Uterus (tissue), 4 donors: ENCODE data around the gene EVI5L. TPM values are rescaled to one million over a fixed set of nuclear protein-coding genes. Genes with fewer than 3 reads are reported as not detected.

ENCODE experiments used
- DNase-seq, 2 donors: peaks; one replicate each; pipeline ENCODE4 v3.0.0-alpha.2; 2019 to 2020
- H3K27ac ChIP-seq, 2 donors: fragments of 200-600 bp; sonication (generic); 1 replicate in 1 of 2; 2 replicates in 1 of 2; pipeline ENCODE4 v1.5.1; 2016 to 2018
- H3K27me3 ChIP-seq, 2 donors: fragments of 200-600 bp; sonication (generic); one replicate each; pipeline ENCODE4 v1.5.1; 2018 to 2019; ENCODE audit warnings: control low read depth in 1 of 2
- H3K36me3 ChIP-seq, 2 donors: fragments of 200-600 bp; sonication (generic); one replicate each; pipeline ENCODE4 v1.5.1; 2019; ENCODE audit warnings: control low read depth in 1 of 2
- H3K4me1 ChIP-seq, 2 donors: fragments of 200-600 bp; sonication (generic); one replicate each; pipeline ENCODE4 v1.5.1; 2018 to 2019; ENCODE audit warnings: control low read depth in 1 of 2
- H3K4me3 ChIP-seq, 2 donors: fragments of 200-600 bp; sonication (generic); 1 replicate in 1 of 2; 2 replicates in 1 of 2; pipeline ENCODE4 v1.5.1; 2018 to 2019; ENCODE audit warnings: mild to moderate bottlenecking in 1 of 2
- H3K9me3 ChIP-seq, 2 donors: fragments of 200-600 bp; sonication (generic); one replicate each; pipeline ENCODE4 v1.5.1; 2019; ENCODE audit warnings: control low read depth in 1 of 2
- CTCF ChIP-seq, 4 experiments: fragments of 200-600 bp in 2 of 4; fragments of 450-650 bp in 2 of 4; sonication (generic) in 2 of 4; IDR thresholded peaks; one replicate each; pipeline ENCODE4 v1.5.1; 2016 to 2019; ENCODE audit warnings: antibody characterized with exemption in 4 of 4, mild to moderate bottlenecking in 2 of 4, moderate library complexity in 1 of 4
- POLR2A ChIP-seq, 2 donors: fragments of 450-650 bp; IDR thresholded peaks; one replicate each; pipeline ENCODE4 v1.6.1; 2016; ENCODE audit warnings: antibody characterized with exemption in 2 of 2, mild to moderate bottlenecking in 1 of 2, moderate library complexity in 1 of 2
- intact Hi-C: fragments of 100-400 bp; cut with DNase I; formaldehyde crosslinking; loops from one replicate; pipeline ENCODE4 v1.15.1; 2023; ENCODE audit warnings: low total_unique reads
- total RNA-seq, 4 donors: library from RNA; depleted of rRNA in 3 of 4; stranded (reverse); fragments of >200 nt in 3 of 4; gene quantifications; one replicate each; pipeline versions ENCODE4 v1.1.0 to v1.2.4, GENCODE V29; 2014 to 2023
- donor health status: DM: yes; HTN: yes; CAD: no.

EVI5L gene
- total RNA-seq, 4 donors from 2014 or later = 9.1 to 14.9 (median 12.4) TPM

GRCh38 chr19:7801020-7801570 is 28.9 kb upstream of the EVI5L start:
- intact Hi-C loops = no loop called here
- TF ChIP-seq POLR2A (IDR thresholded peaks at IDR 0.05) = no peak
- TF ChIP-seq CTCF (IDR thresholded peaks at IDR 0.05) = no peak
- H3K27me3 ChIP-seq = no peaks in the 10 kb centered on the region

GRCh38 chr19:7806234-7806633 is 23.8 kb upstream of the EVI5L start:
- TF ChIP-seq POLR2A (IDR thresholded peaks at IDR 0.05) = no peak
- no peak for TF ChIP-seq CTCF (IDR thresholded peaks at IDR 0.05)
- intact Hi-C loops = no loop called here
- Histone ChIP-seq H3K4me1 (no peaks in the 10 kb centered on the region), H3K4me3 (no peak overlapping the region), H3K9me3 (no peaks in the 10 kb centered on the region), H3K36me3 (no peaks in the 10 kb centered on the region), H3K27me3 (no peaks in the 10 kb centered on the region), H3K27ac (no peak overlapping the region)
- DNase-seq = no peak

More at GRCh38 chr19:7801020-7801570, 28.9 kb upstream of the EVI5L start:
- H3K4me3 ChIP-seq = no peak overlapping the region
- DNase-seq = no peak
- no peak overlapping the region for H3K27ac ChIP-seq
- H3K9me3 ChIP-seq = no peaks in the 10 kb centered on the region
- H3K36me3 ChIP-seq = no peaks in the 10 kb centered on the region
- no peaks in the 10 kb centered on the region for H3K4me1 ChIP-seq

- Histone ChIP-seq H3K9me3 (no peaks in the 10 kb centered on the region), H3K27ac (no peak overlapping the region), H3K27me3 (no peaks in the 10 kb centered on the region), H3K36me3 (no peaks in the 10 kb centered on the region), H3K4me3 (no peak overlapping the region), H3K4me1 (no peaks in the 10 kb centered on the region)
- DNase-seq = no peak
- no peak for TF ChIP-seq CTCF (IDR thresholded peaks at IDR 0.05)
- no peak for TF ChIP-seq POLR2A (IDR thresholded peaks at IDR 0.05)
- intact Hi-C loops = no loop called here
Measured at GRCh38 chr19:7806876-7807275, 23.1 kb upstream of the EVI5L start.

- Histone ChIP-seq H3K27me3 (no peaks in the 10 kb centered on the region), H3K4me1 (no peaks in the 10 kb centered on the region), H3K9me3 (no peaks in the 10 kb centered on the region), H3K36me3 (no peaks in the 10 kb centered on the region), H3K4me3 (no peak overlapping the region), H3K27ac (no peak overlapping the region)
- intact Hi-C loops = no loop called here
- no peak for DNase-seq
- TF ChIP-seq CTCF (IDR thresholded peaks at IDR 0.05) (no peak), POLR2A (IDR thresholded peaks at IDR 0.05) (no peak)
Measured at GRCh38 chr19:7808108-7808507, 21.9 kb upstream of the EVI5L start.

GRCh38 chr19:7811989-7812388 is 18.0 kb upstream of the EVI5L start:
- Histone ChIP-seq H3K27me3 (no peaks in the 10 kb centered on the region), H3K9me3 (no peaks in the 10 kb centered on the region), H3K4me3 (no peak overlapping the region), H3K36me3 (no peaks in the 10 kb centered on the region), H3K4me1 (no peaks in the 10 kb centered on the region), H3K27ac (no peak overlapping the region)
- DNase-seq = no peak
- TF ChIP-seq CTCF (IDR thresholded peaks at IDR 0.05) (no peak), POLR2A (IDR thresholded peaks at IDR 0.05) (no peak)
- intact Hi-C loops = no loop called here
